SU-DHL-6 (cell line): ENCODE data around the gene HSPBP1.

Source experiments
- H2AFZ ChIP-seq: fragments of 200-600 bp; sonication (generic); 2 replicates; pipeline ENCODE4 v1.6.1; 2014; ENCODE audit warnings: low read depth, mild to moderate bottlenecking, moderate library complexity, mixed read lengths, antibody characterized with exemption, low read length; ENCODE audit not compliant: severe bottlenecking
- H3F3A ChIP-seq: fragments of 200-600 bp; shearing (Covaris generic); 2 replicates; pipeline ENCODE4 v1.6.0; 2016; ENCODE audit warnings: antibody characterized with exemption, mild to moderate bottlenecking; ENCODE audit not compliant: insufficient read depth
- H3K27ac ChIP-seq: fragments of 200-600 bp; sonication (generic); 2 replicates; pipeline ENCODE4 v1.5.1; 2016; ENCODE audit warnings: low read depth, mild to moderate bottlenecking, low read length, moderate library complexity, mixed read lengths
- H3K27me3 ChIP-seq: fragments of 200-600 bp; sonication (generic), shearing (Covaris generic); 2 replicates; pipeline ENCODE4 v1.6.0; 2014; ENCODE audit warnings: mild to moderate bottlenecking, low read length
- H3K36me3 ChIP-seq: fragments of 200-600 bp; sonication (generic); 2 replicates; pipeline ENCODE4 v1.6.1; 2014; ENCODE audit warnings: mild to moderate bottlenecking, low read length, mixed read lengths
- H3K4me2 ChIP-seq: fragments of 300-600, 200-600 bp; shearing (Covaris generic), sonication (generic); 2 replicates; pipeline ENCODE4 v1.6.0; 2014; ENCODE audit warnings: low read length, low read depth, mild to moderate bottlenecking; ENCODE audit not compliant: poor library complexity, severe bottlenecking
- H3K4me3 ChIP-seq: fragments of 200-600 bp; sonication (generic); 2 replicates; pipeline ENCODE4 v1.5.1; 2014; ENCODE audit warnings: antibody characterized with exemption, low read length, mild to moderate bottlenecking, mixed read lengths; ENCODE audit not compliant: insufficient read depth, poor library complexity, severe bottlenecking
- H3K79me2 ChIP-seq: fragments of 200-600 bp; sonication (generic); 2 replicates; pipeline ENCODE4 v1.6.1; 2014; ENCODE audit warnings: mild to moderate bottlenecking, low read length, moderate library complexity; ENCODE audit not compliant: insufficient read depth
- H3K9ac ChIP-seq: fragments of 200-600 bp; sonication (generic); 2 replicates; pipeline ENCODE4 v1.7.0; 2014; ENCODE audit warnings: mild to moderate bottlenecking, low read length
- H3K9me2 ChIP-seq: fragments of 200-600 bp; sonication (generic); replicated peaks from 2 replicates; pipeline ENCODE4 v1.6.1; 2014; ENCODE audit warnings: low read length; ENCODE audit not compliant: insufficient read depth
- H3K9me3 ChIP-seq: fragments of 200-600 bp; sonication (generic); 2 replicates; pipeline ENCODE4 v1.6.1; 2014; ENCODE audit warnings: low read length, mixed read lengths; ENCODE audit not compliant: insufficient read depth
- H4K20me1 ChIP-seq: fragments of 200-600 bp; sonication (generic); 2 replicates; pipeline ENCODE4 v1.6.1; 2014; ENCODE audit warnings: low read depth, mild to moderate bottlenecking, antibody characterized with exemption, low read length, moderate library complexity, mixed read lengths
- CTCF ChIP-seq: fragments of 200-600 bp; sonication (generic); IDR thresholded peaks from one replicate; pipeline ENCODE4 v1.5.1; 2017; ENCODE audit warnings: antibody characterized with exemption, mild to moderate bottlenecking, low read length, moderate library complexity; ENCODE audit not compliant: insufficient read depth, poor library complexity, severe bottlenecking
- EZH2phosphoT487 ChIP-seq: fragments of 200-600 bp; sonication (generic), shearing (Covaris generic); conservative IDR thresholded peaks from 2 replicates; pipeline ENCODE4 v1.6.1; 2018; ENCODE audit warnings: mild to moderate bottlenecking, antibody characterized with exemption, low read length, moderate library complexity, mixed read lengths

HSPBP1 gene

GRCh38 chr19:55289117-55289796 lies 9.3 kb upstream of the HSPBP1 start:
- no peaks in the 10 kb centered on the region for H3K9me3 ChIP-seq
- H3K79me2 ChIP-seq: no peaks in the 10 kb centered on the region
- TF ChIP-seq CTCF (no peak), EZH2phosphoT487 (no peak)
- H2AFZ ChIP-seq: no peak overlapping the region
- H4K20me1 ChIP-seq: no peaks in the 10 kb centered on the region
- H3K27me3 ChIP-seq: no peaks in the 10 kb centered on the region
- no peak overlapping the region for H3K4me3 ChIP-seq
- H3K9ac ChIP-seq: no peak overlapping the region
- H3K9me2 ChIP-seq: no peaks in the 10 kb centered on the region
- no peak overlapping the region for H3K4me2 ChIP-seq
- no peak overlapping the region for H3K27ac ChIP-seq
- H3F3A ChIP-seq: no peaks in the 10 kb centered on the region
- no peaks in the 10 kb centered on the region for H3K36me3 ChIP-seq

- H4K20me1 ChIP-seq: no peaks in the 10 kb centered on the region
- H3K27me3 ChIP-seq: no peaks in the 10 kb centered on the region
- no peaks in the 10 kb centered on the region for H3K36me3 ChIP-seq
- H3K9me3 ChIP-seq: no peaks in the 10 kb centered on the region
- H3K4me2 ChIP-seq: no peak overlapping the region
- H3K79me2 ChIP-seq: no peaks in the 10 kb centered on the region
- no peak overlapping the region for H3K4me3 ChIP-seq
- H3K9ac ChIP-seq: no peak overlapping the region
- H3K9me2 ChIP-seq: no peaks in the 10 kb centered on the region
- TF ChIP-seq EZH2phosphoT487: no peak
- TF ChIP-seq CTCF: no peak
- no peaks in the 10 kb centered on the region for H3F3A ChIP-seq
- no peak overlapping the region for H3K27ac ChIP-seq
- H2AFZ ChIP-seq: no peak overlapping the region
These were observed 7.6 kb upstream of the HSPBP1 start for GRCh38 chr19:55287361-55288079.

- Histone ChIP-seq H3K4me2 (no peak overlapping the region), H4K20me1 (no peaks in the 10 kb centered on the region), H3F3A (peaks cover 14% of the 10 kb centered on the region), H2AFZ (no peak overlapping the region), H3K9me2 (no peaks in the 10 kb centered on the region), H3K9me3 (no peaks in the 10 kb centered on the region), H3K27ac (no peak overlapping the region), H3K79me2 (no peaks in the 10 kb centered on the region), H3K27me3 (no peaks in the 10 kb centered on the region), H3K4me3 (no peak overlapping the region), H3K9ac (no peak overlapping the region), H3K36me3 (no peaks in the 10 kb centered on the region)
- TF ChIP-seq EZH2phosphoT487: no peak
- TF ChIP-seq CTCF: no peak
These were observed 5.5 kb upstream of the HSPBP1 start for GRCh38 chr19:55285229-55285890.
